ENCODE results near the gene TMED8. TPM values are rescaled to one million over a fixed set of nuclear protein-coding genes. Genes with fewer than 3 reads are reported as not detected.
"Not testable (repeated sequence)": the region's sequence is repeated elsewhere in the genome, so short reads cannot be mapped to it uniquely, and the experiment has no call there.

TMED8 gene
- total RNA-seq, 1 donor from 2014 or later, result 31.3 TPM

GRCh38 chr14:77322250-77322902, 54.5 kb downstream of the TMED8 start:
- CTCF ChIA-PET, result interaction anchor here (1.4 kb wide), 1 partner anchor 35 kb away, joined by 3 read pairs; no protein-coding TSS in a partner anchor
- ATAC-seq (ENCODE audit: low read depth), result no peak

GRCh38 chr14:77320238-77320935, 56.5 kb downstream of the TMED8 start, which contains the start of gene POMT2:
Gene POMT2, minus strand, starts transcription at chr14:77320883. Its CDS starts 202 bp downstream, at chr14:77320681.
- peaks cover 7% of the 10 kb centered on the region for H3K36me3 Mint-ChIP-seq (ENCODE audit: low read depth)

More at GRCh38 chr14:77322250-77322902, 54.5 kb downstream of the TMED8 start:
- TF ChIP-seq CTCF (IDR thresholded peaks at IDR 0.05), result no peak
- intact Hi-C loops (cut with micrococcal nuclease), result loop anchor here (5.0 kb wide), 1 partner anchor 360 kb away; no protein-coding TSS in a partner anchor
- H3K27ac Mint-ChIP-seq, result peak overlapping the region; percentile 100
- H3K9me3 Mint-ChIP-seq, result no peaks in the 10 kb centered on the region
- H3K4me1 Mint-ChIP-seq, result peaks cover 19% of the 10 kb centered on the region
- no peak for DNase-seq
- POLR2A ChIA-PET, result interaction anchor here (0.6 to 3.2 kb wide), 11 partner anchors 35 to 438 kb away, joined by 3 to 96 read pairs (median 5); partner anchors contain the start of genes AHSA1, SAMD15, SNW1 and TMED8
- H3K36me3 Mint-ChIP-seq (ENCODE audit: low read depth), result peaks cover 7% of the 10 kb centered on the region
- no peaks in the 10 kb centered on the region for H3K27me3 Mint-ChIP-seq
- peak overlapping the region; percentile 99 for H3K4me3 Mint-ChIP-seq

GRCh38 chr14:77319422-77319821, 57.5 kb downstream of the TMED8 start:
- intact Hi-C loops (cut with micrococcal nuclease), result no loop called here
- H3K9me3 Mint-ChIP-seq, result no peaks in the 10 kb centered on the region
- no peak overlapping the region for H3K27ac Mint-ChIP-seq
- ATAC-seq (ENCODE audit: low read depth), result no peak
- no peaks in the 10 kb centered on the region for H3K27me3 Mint-ChIP-seq
- peaks cover 19% of the 10 kb centered on the region for H3K4me1 Mint-ChIP-seq
- peak overlapping the region; percentile 46 for H3K4me3 Mint-ChIP-seq
- no peak for DNase-seq
- ChIA-PET CTCF (interaction anchor here (0.8 kb wide), 1 partner anchor 90 kb away, joined by 4 read pairs; no protein-coding TSS in a partner anchor), POLR2A (interaction anchor here (2.7 to 3.2 kb wide), 2 partner anchors 55 to 139 kb away, joined by 32 to 96 read pairs; partner anchors contain the start of genes AHSA1, SAMD15, TMED8 and VIPAS39)
- H3K36me3 Mint-ChIP-seq (ENCODE audit: low read depth), result peaks cover 7% of the 10 kb centered on the region
- no peak for TF ChIP-seq CTCF (IDR thresholded peaks at IDR 0.05)

More at GRCh38 chr14:77320238-77320935, 56.5 kb downstream of the TMED8 start, which contains the start of gene POMT2:
- Mint-ChIP-seq H3K27me3 (no peaks in the 10 kb centered on the region), H3K4me3 (peak within 1 kb of the TSS; percentile 99), H3K9me3 (no peaks in the 10 kb centered on the region), H3K27ac (peak within 1 kb of the TSS; percentile 100), H3K4me1 (peaks cover 19% of the 10 kb centered on the region)
- DNase-seq (peak; percentile 93), ATAC-seq (ENCODE audit: low read depth) (peak; percentile 54)
- ChIA-PET CTCF (interaction anchor here (0.5 to 1.4 kb wide), 5 partner anchors 37 to 137 kb away, joined by 3 to 5 read pairs (median 4); partner anchors contain the start of genes SAMD15, TMED8 and VIPAS39), POLR2A (interaction anchor here (0.7 to 3.2 kb wide), 22 partner anchors 9 to 508 kb away, joined by 3 to 96 read pairs (median 5); partner anchors contain the start of genes AHSA1, ANGEL1, CIPC and SAMD15)
- intact Hi-C loops (cut with micrococcal nuclease), result loop anchor here (1.0 to 5.0 kb wide), 7 partner anchors 52 to 480 kb away; partner anchors contain the start of genes ADCK1, ALKBH1, IRF2BPL and SLIRP
- TF ChIP-seq CTCF (IDR thresholded peaks at IDR 0.05), result no peak

- H3K36me3 Mint-ChIP-seq (ENCODE audit: low read depth); intact Hi-C loops (cut with micrococcal nuclease); DNase-seq; ATAC-seq (ENCODE audit: low read depth); H3K9me3 Mint-ChIP-seq; H3K27me3 Mint-ChIP-seq; H3K27ac Mint-ChIP-seq; H3K4me3 Mint-ChIP-seq: not testable (repeated sequence)
- ChIA-PET CTCF (interaction anchor here (0.8 kb wide), 1 partner anchor 90 kb away, joined by 4 read pairs; no protein-coding TSS in a partner anchor), POLR2A (interaction anchor here (3.2 kb wide), 1 partner anchor 55 kb away, joined by 96 read pairs; the partner anchor contains the start of genes SAMD15 and TMED8)
- peaks cover 19% of the 10 kb centered on the region for H3K4me1 Mint-ChIP-seq
These were observed 58.1 kb downstream of the TMED8 start for GRCh38 chr14:77318756-77319155.

- ATAC-seq (ENCODE audit: low read depth), result no peak
- Mint-ChIP-seq H3K36me3 (ENCODE audit: low read depth) (peaks cover 7% of the 10 kb centered on the region), H3K9me3 (no peaks in the 10 kb centered on the region), H3K27ac (no peak overlapping the region), H3K4me1 (peaks cover 19% of the 10 kb centered on the region), H3K4me3 (no peak overlapping the region), H3K27me3 (no peaks in the 10 kb centered on the region)
- CTCF ChIA-PET, result no interaction called here
- POLR2A ChIA-PET, result no interaction called here
- no peak for DNase-seq
- no peak for TF ChIP-seq CTCF (IDR thresholded peaks at IDR 0.05)
- intact Hi-C loops (cut with micrococcal nuclease), result no loop called here
These were observed 58.8 kb downstream of the TMED8 start for GRCh38 chr14:77318006-77318553.
